NCI-H345 treated with DMSO at 0.1 percent for 48 hours (cell line): ENCODE measurements around the gene ABCD1.
"Not testable (repeated sequence)": the region's sequence is repeated elsewhere in the genome, so short reads cannot be mapped to it uniquely, and the experiment has no call there.

Experiments used
- DNase-seq: peaks from one replicate; lab custom pipeline; 2025; ENCODE audit not compliant: unreplicated experiment; lab: John Stamatoyannopoulos, UW

The ABCD1 gene

GRCh38 chrX:153709726-153710674, 14.7 kb upstream of the ABCD1 start:
- no peak for DNase-seq

- no peak for DNase-seq
Observed at GRCh38 chrX:153714256-153714655, 10.4 kb upstream of the ABCD1 start.

- no peak for DNase-seq
Observed at GRCh38 chrX:153717445-153717844, 7.2 kb upstream of the ABCD1 start.

- DNase-seq, result no peak
Observed at GRCh38 chrX:153719238-153719637, 5.4 kb upstream of the ABCD1 start.

- DNase-seq, result no peak
Observed at GRCh38 chrX:153719701-153720100, 5.0 kb upstream of the ABCD1 start.

- DNase-seq, result no peak
Observed at GRCh38 chrX:153722704-153723350, 1.8 kb upstream of the ABCD1 start.

GRCh38 chrX:153723351-153724251, 1.1 kb upstream of the ABCD1 start:
- peak; percentile 28 for DNase-seq

GRCh38 chrX:153725039-153725831, 579 bp downstream of the ABCD1 start:
- no peak for DNase-seq

- no peak for DNase-seq
Observed at GRCh38 chrX:153725832-153726285, 1.2 kb downstream of the ABCD1 start.

- DNase-seq, result no peak
Observed at GRCh38 chrX:153726286-153727122, 1.8 kb downstream of the ABCD1 start.

- peak; percentile 13 for DNase-seq
Observed at GRCh38 chrX:153727123-153727931, 2.7 kb downstream of the ABCD1 start.

- no peak for DNase-seq
Observed at GRCh38 chrX:153728095-153728494, 3.4 kb downstream of the ABCD1 start.

GRCh38 chrX:153728951-153729631, 4.4 kb downstream of the ABCD1 start:
- no peak for DNase-seq

- DNase-seq, result not testable (repeated sequence)
Observed at GRCh38 chrX:153730115-153730514, 5.5 kb downstream of the ABCD1 start.

GRCh38 chrX:153731117-153731844, 6.6 kb downstream of the ABCD1 start:
- DNase-seq, result no peak

- DNase-seq, result no peak
Observed at GRCh38 chrX:153731845-153732215, 7.2 kb downstream of the ABCD1 start.

- no peak for DNase-seq
Observed at GRCh38 chrX:153732401-153732800, 7.7 kb downstream of the ABCD1 start.
